ENCODE results near the gene FBLN1.
A peak's percentile ranks its signal among the peaks of the same experiment; 100 is the strongest.
"Not testable (repeated sequence)": the region's sequence is repeated elsewhere in the genome, so short reads cannot be mapped to it uniquely, and the experiment has no call there.

Gene FBLN1

DNA sequence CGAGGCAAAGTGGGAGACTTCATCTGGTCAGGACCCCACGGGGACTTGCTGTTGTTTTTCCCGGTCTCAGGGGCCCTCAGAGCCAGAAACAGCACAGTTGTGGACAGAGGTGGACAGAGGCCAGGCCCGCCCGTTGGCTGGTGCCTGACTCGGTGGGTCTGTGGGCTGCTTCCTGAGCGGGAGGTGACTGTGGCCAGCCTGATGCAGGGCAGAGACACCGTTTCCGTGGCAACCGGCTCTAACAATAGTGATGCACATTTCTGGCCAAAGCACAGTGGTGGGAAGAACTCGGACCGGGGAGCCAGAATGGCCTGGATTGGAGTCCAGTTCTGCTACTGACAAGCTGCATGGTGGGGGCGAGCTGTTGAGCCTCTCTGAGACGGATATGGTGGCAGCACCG, 110.3 kb downstream of the FBLN1 start:
- DNase-seq (ENCODE audit: low read depth), result no peak

- DNase-seq (ENCODE audit: low read depth), result no peak
Measured at GRCh38 chr22:45615364-45615763, 112.7 kb downstream of the FBLN1 start.

- no peak for DNase-seq (ENCODE audit: low read depth)
Measured at GRCh38 chr22:45616432-45616831, 113.7 kb downstream of the FBLN1 start.

DNA sequence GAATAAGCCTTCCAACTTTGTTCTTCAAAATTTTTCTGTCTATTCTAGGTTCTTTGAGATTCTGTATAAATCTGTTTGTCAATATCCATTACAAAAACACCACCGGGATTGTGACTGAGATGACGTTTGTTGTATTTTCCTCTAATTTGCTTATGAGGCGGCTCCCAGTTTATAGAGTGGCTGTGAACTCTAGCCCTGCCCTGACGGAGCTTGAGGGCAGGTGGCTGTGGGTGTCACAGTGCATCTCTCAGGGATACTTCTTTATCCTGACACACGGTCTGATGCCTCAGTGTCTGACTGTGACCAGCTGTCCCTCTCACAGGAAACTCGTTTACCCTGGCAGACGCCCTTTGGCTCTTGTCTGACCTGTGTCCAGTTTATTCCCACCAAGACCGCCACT, 115.3 kb downstream of the FBLN1 start:
- no peak for DNase-seq (ENCODE audit: low read depth)

- no peak for DNase-seq (ENCODE audit: low read depth)
Measured at GRCh38 chr22:45620706-45621105, 118.0 kb downstream of the FBLN1 start.

DNA sequence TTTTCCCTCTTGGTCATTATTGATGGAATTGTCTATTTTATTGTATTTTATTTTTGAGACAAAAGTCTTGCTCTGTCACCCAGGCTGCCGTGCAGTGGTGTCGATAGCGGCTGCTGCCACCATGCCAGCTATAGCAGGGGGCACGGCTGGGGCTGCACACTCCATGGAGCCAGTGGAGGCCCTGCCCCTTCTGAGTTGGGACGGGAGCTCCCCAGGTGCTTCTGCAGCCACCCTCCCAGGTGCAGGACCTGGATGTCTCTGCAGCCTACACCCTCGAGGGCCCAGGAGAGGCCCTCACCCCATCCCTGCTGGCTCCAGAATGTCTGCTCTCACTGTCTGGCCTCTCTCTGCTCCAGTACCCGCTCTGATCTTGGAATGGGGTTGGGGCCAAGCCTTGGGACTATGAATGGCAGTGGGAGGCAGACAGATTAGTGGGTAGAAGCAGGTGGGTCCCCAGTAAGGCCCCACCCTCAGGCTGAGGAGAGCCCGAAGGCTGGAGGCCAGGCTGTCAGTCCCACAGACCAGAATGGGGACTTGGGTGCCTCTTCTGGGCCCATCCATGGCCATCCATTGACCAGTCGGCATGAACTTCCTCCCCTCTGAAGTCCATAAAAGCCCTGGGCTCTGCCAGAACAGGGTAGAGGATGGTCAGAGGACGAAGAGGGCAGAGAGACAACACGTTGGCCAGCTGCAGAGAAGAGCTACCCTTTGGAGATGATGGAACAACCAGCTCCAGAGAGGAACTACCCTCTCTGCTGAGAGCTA, 119.3 kb downstream of the FBLN1 start:
- no peak for DNase-seq (ENCODE audit: low read depth)

- not testable (repeated sequence) for DNase-seq (ENCODE audit: low read depth)
Measured at GRCh38 chr22:45623464-45624145, 120.9 kb downstream of the FBLN1 start.

GRCh38 chr22:45626198-45626651, 123.5 kb downstream of the FBLN1 start:
- DNase-seq (ENCODE audit: low read depth), result no peak

DNA sequence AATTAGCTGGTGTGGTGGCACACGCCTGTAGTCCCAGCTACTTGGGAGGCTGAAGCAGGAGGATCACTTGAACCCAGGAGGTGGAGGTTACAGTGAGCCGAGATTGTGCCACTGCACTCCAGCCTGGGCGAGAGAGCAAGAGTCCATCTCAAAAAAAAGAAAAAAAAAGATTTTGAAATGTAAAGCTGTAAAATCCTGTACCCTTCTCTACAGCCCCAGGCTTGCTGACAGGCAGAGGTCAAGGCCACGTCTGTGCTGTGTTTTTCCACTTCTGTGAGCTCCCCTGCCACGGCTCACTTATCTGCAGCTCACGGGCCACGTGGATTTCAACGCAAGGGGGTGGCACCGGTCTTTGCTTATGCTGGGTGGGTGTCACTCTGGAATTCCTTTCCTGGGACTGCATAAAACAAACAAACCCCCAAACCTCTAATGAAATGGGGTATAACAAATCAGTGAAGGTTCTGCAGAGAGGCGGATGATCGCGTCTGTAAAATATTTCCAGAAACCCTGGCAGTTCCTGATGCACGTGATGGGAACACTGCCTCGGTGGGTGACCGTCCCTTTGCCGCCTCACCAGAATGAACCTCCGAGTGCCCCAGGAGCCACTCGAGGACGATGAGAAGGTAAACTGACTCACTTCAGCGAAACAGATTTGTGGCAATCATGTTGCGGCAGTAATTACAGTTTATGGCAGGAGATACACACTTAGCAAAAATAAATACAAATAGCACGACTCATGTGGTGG, 125.0 kb downstream of the FBLN1 start:
- no peak for DNase-seq (ENCODE audit: low read depth)

- DNase-seq (ENCODE audit: low read depth), result no peak
Measured at GRCh38 chr22:45628515-45628914, 125.8 kb downstream of the FBLN1 start.

DNA sequence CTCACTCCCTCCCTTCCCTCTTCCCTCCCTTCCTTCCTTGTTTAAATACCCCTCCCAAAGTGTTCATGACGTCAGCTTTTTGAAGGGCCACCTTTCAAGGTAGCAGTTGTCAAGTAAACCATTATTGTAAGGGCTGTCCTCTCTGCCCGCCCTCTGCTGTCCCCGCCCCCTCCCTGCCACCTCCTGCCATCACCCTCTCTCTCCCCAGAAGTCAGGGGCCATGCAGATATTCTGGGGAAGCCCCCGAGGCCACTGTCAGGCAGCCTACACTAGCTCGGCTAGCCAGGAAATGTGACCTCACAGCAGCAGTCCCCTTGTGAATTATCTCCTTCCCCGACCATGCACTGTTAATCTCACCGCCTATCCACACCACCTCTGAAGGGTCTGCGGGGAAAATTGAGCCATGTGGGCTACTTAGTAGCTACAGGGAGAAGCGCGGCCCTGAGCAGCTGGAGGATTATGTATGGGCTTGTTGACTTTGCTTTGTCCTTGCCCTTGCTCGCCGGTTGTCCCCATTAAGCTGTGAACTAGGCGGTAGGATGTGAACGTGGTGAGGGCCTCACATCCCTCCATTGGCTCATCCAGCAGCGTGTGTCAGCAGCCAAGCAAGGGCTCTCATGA, 126.9 kb downstream of the FBLN1 start:
- DNase-seq (ENCODE audit: low read depth), result no peak

GRCh38 chr22:45630436-45630835, 127.8 kb downstream of the FBLN1 start:
- DNase-seq (ENCODE audit: low read depth), result no peak

GRCh38 chr22:45631140-45631840, 128.6 kb downstream of the FBLN1 start:
- DNase-seq (ENCODE audit: low read depth), result no peak

- DNase-seq (ENCODE audit: low read depth), result no peak
Measured at GRCh38 chr22:45631841-45632238, 129.2 kb downstream of the FBLN1 start.

DNA sequence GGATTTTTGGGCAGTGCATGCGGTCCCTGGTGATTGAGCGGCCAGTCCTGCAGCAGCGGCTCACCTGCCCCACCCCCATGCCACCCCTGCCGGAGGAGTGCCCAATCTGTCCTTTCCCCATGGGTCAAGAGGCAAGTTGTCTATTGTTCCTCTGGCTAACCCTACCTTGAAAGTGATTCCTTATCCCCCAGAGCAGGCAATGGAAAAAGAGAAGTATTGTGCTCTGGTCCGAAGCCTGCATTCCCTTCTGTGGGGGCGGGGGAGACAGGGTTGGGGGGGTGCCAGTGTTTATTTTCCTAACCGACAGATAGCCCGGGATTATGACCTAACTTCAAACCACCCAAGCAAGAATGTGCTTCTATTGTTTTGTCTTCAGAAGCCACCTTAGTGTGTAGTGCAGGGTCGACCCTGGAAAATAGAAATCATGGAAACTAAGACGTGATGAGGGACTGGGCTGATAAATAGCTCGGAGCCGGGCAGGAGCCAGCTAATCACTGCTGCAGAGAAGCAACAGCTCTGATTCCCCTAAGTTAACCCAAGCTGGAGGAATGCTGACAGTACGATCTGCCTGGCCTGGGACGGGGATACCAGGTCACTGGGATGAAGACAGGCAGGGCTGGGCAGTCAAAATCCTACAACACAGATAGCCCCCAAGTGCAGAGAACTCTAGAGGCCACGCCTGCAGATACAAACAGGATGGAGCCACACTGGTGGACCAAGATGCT, 130.3 kb downstream of the FBLN1 start:
- peak; percentile 23 for DNase-seq (ENCODE audit: low read depth)

GRCh38 chr22:45636683-45637082, 134.0 kb downstream of the FBLN1 start:
- no peak for DNase-seq (ENCODE audit: low read depth)

- no peak for DNase-seq (ENCODE audit: low read depth)
Measured at GRCh38 chr22:45638197-45638596, 135.5 kb downstream of the FBLN1 start.

GRCh38 chr22:45638834-45639746, 136.4 kb downstream of the FBLN1 start:
- DNase-seq (ENCODE audit: low read depth), result peak; percentile 62

DNA sequence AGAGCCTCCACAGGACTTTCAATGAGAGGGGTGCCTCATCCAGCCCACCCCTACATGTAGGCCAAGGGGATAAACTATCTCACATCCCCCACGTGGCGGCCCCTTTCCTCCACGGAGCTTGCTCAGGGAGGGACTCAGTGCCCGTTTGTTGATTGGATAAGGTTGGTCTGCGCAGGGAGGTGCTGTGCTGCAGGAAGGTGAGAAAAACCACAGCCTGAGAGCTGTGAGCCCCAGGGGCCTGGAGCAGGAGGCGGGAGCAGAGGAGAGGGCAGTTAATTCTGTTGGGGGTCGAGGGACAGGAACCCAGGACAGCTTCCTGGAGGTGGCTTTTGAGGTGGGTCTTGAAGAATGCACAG, 137.0 kb downstream of the FBLN1 start:
- DNase-seq (ENCODE audit: low read depth), result no peak

DNA sequence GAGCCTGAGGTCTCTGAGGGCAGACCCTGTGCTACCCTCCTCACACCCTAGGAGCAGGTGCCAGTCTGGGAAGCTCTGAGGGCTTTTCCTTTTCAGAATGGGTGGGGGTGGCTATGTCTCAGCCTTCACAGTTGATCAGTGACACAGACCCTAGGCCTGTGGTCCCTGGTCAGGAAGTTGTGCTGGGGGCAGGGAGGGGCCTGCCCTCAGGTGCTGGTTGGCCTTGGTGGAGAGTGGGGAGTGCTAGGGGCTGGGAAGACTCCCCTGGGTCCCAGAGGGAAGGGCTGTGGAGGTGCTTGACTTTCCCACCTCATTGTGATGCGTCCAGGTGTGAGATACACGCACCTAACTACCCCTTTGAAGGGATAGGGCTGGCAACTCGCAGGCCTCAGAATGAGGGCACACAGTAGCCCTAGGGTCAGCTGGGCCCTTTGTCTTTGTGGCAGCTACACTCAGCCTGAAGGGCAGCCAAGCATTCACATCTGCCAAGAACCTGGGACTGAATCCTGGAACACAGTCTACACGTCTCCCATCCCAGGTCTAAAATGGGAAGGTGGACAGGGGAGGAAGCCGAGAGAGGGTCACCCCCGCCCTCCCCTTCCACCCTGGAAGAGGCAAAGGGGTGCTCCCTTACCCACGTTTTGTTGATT, 137.7 kb downstream of the FBLN1 start:
- DNase-seq (ENCODE audit: low read depth), result no peak

All from amniotic epithelial cell (primary cell).